Stimulated activated CD4-positive, alpha-beta T cell treated with anti-CD3 and anti-CD28 coated beads, Interleukin-4, amount 100 ng/mL, for 48 hours (primary cell): ENCODE measurements around the gene ITPR1.

Experiments used
- DNase-seq, 2 donors: peaks; one replicate each; pipeline ENCODE4 v3.0.0-alpha.2; 2020; ENCODE audit warnings: low read depth in 2 of 2

The ITPR1 gene

GRCh38 chr3:4888913-4889846 lies 396.0 kb downstream of the ITPR1 start:
- DNase-seq = no peak

DNA sequence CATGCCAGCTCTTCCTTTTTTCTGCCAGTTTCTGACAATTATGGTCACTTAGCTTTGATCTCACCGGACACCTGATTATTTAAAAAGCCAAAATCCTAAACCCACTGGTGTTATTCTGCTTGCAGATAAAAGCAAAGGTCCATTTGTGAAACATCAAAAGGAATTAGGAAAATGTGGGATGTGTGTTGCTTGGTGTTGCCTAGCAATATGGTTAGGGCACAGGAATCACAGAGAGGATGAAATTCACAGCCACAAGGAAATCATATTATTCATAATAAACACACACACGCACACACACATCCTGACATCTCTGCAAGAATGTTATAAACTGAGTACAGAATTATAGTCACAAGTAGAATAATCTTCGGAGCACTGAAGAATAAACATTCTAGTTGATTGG lies 396.7 kb downstream of the ITPR1 start:
- DNase-seq = no peak

DNA sequence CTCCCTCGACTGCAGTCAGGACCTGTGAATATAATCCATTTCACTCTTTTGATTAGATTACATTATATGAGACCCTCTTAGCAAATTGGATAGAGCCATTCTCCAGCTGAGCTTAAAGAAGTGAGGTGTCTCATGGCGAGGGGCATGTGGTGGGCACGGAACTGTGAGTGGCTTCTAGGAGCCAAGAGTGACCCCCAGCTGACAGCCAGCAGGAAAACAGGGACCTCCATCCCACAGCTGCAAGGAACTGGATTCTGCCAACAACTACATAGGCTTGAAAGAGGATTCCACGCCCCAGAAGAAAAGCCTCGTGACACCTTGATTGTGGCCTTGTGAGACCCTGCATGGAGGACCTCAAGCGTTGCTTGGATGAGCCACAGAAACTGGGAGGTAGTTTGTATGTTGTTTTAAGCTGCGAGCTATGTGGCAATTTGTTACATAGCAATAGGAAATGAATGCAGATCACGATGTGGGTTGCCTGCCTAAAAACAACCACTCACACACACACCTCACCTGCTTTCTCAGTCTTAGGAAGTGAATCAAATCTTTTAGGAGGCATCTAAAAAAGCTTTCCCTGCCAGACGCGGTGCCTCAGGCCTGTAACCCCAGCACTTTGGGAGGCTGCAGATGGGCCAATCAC lies 401.9 kb downstream of the ITPR1 start:
- DNase-seq = no peak

DNA sequence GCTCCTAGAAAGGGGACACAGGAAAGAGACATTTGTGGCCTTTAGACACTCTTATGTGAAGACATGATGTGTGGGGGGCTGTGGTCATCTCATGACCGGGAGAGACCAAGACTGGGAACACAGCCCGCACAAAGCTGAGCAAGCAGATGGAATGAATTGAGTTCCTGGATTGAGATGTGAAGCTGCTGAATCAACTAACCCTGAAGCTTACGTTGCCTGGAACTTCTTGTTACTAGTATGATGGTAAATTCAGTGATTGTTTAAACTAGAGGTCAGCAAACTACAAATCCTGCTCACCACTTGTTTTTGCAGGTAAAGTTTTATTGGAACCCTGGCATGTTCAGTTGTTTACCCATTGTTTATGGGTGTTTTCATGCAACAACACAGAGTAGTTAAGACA lies 402.7 kb downstream of the ITPR1 start:
- DNase-seq = no peak
